GM12878 (cell line): ENCODE results near the gene RFT1. TPM values are rescaled to one million over a fixed set of nuclear protein-coding genes. Genes with fewer than 3 reads are reported as not detected.

Experiments
- ATF2 ChIP-seq: IDR thresholded peaks from 2 replicates; pipeline ENCODE4 v1.6.1; 2012; ENCODE audit warnings: low read length, inconsistent platforms
- ATF3 ChIP-seq: IDR thresholded peaks from 2 replicates; pipeline ENCODE4 v1.6.1; 2011; ENCODE audit warnings: low read depth, mild to moderate bottlenecking, low read length, moderate library complexity, borderline replicate concordance; ENCODE audit errors: extremely low read depth
- BCL11A ChIP-seq: IDR thresholded peaks from 2 replicates; pipeline ENCODE4 v1.6.1; 2011; ENCODE audit warnings: low read depth, low read length
- CUX1 ChIP-seq: IDR thresholded peaks from 2 replicates; pipeline ENCODE4 v1.6.1; 2012; ENCODE audit warnings: improper control_type of control experiment, low read depth, low read length; ENCODE audit not compliant: insufficient replicate concordance
- EGR1 ChIP-seq, 2 experiments: IDR thresholded peaks; 1 replicate in 1 of 2; 2 replicates in 1 of 2; pipeline ENCODE4 v1.6.1; 2011 to 2012; ENCODE audit warnings: low read depth in 2 of 2, low read length in 2 of 2, borderline replicate concordance in 1 of 2, mild to moderate bottlenecking in 1 of 2, moderate library complexity in 1 of 2
- EP300 ChIP-seq, 2 experiments: fragments of 150-350 bp in 1 of 2; IDR thresholded peaks; 2 replicates each; pipeline ENCODE4 v1.6.1; 2011 to 2012; ENCODE audit warnings: low read depth in 2 of 2, low read length in 2 of 2, borderline replicate concordance in 1 of 2, improper control_type of control experiment in 1 of 2, inconsistent platforms in 1 of 2; ENCODE audit not compliant: control insufficient read depth in 1 of 2
- HCFC1 ChIP-seq: fragments of 150-350 bp; IDR thresholded peaks from 2 replicates; pipeline ENCODE4 v1.6.1; 2014; ENCODE audit warnings: low read length
- RB1 ChIP-seq: fragments of 450-650 bp; formaldehyde crosslinking; IDR thresholded peaks from 2 replicates; pipeline ENCODE4 v1.6.1; 2017; ENCODE audit warnings: mild to moderate bottlenecking, borderline replicate concordance
- TBL1XR1 ChIP-seq: IDR thresholded peaks from 2 replicates; pipeline ENCODE4 v1.6.1; 2012; ENCODE audit warnings: low read depth, low read length, improper control_type of control experiment
- polyA plus RNA-seq, 11 experiments: library from polyadenylated mRNA; depleted of rRNA in 4 of 11; unstranded in 6 of 11; stranded (reverse) in 5 of 11; fragments of >200 nt; fragmentation: Nextera tagmentation in 4 of 11; fragmentation: Illumina TruSeq in 1 of 11; extraction: Ambion mirVana in 4 of 11; extraction: Trizol in 1 of 11; gene quantifications; 1 replicate in 1 of 11; 2 replicates in 10 of 11; pipeline versions ENCODE4 v1.2.1 to v1.2.3, GENCODE V29; 2011 to 2016; ENCODE audit warnings: inconsistent platforms in 2 of 11, missing spikeins in 2 of 11, low read depth in 1 of 11
- total RNA-seq, 4 experiments: library from RNA; depleted of rRNA in 3 of 4; stranded (reverse); fragments of >200 nt in 3 of 4; fragmentation: Illumina TruSeq in 1 of 4; extraction: Trizol in 1 of 4; gene quantifications; 2 replicates each; pipeline versions ENCODE4 v1.2.1 to v1.2.3, GENCODE V29; 2013 to 2021

Gene RFT1
- total and polyA plus RNA-seq, 10 of the 15 experiments (the other 5 are each of a cell fraction or from before 2014, with no cell fraction given), result 16.6 to 75.1 (median 34.5) TPM

GRCh38 chr3:53065841-53066480 lies 64.3 kb downstream of the RFT1 start (continued):
- TF ChIP-seq ATF2, result no peak
- TF ChIP-seq HCFC1, result no peak
- no peak for TF ChIP-seq EP300 (IDR thresholded peaks at IDR 0.05; ENCODE audit: borderline replicate concordance in 1 of 2, control insufficient read depth in 1 of 2, low read depth in 2 of 2, low read length in 2 of 2)
- no peak for TF ChIP-seq EGR1 (IDR thresholded peaks at IDR 0.05; ENCODE audit: borderline replicate concordance in 1 of 2, low read depth in 2 of 2, low read length in 2 of 2)
- TF ChIP-seq BCL11A, result no peak
- TF ChIP-seq TBL1XR1, result no peak
- no peak for TF ChIP-seq ATF3
- TF ChIP-seq CUX1, result no peak
- TF ChIP-seq RB1, result no peak
